Measurements from ENCODE around the gene PIK3CD.

Gene PIK3CD

GRCh38 chr1:9724706-9725476, 73.4 kb downstream of the PIK3CD start:
- POLR2A ChIA-PET = no interaction called here
- Histone ChIP-seq H3K9me3 (ENCODE audit: control extremely low read depth in 1 of 5, control insufficient read depth in 4 of 5, insufficient read depth in 2 of 5, low read depth in 1 of 5, low read length in 4 of 5) (peaks cover 0 to 12% (median 10%) of the 10 kb centered on the region in 5 experiments), H3K4me1 (ENCODE audit: control extremely low read depth in 1 of 4, control insufficient read depth in 4 of 4, insufficient read depth in 4 of 4, low read length in 3 of 4) (no peaks in the 10 kb centered on the region), H3K4me3 (ENCODE audit: control insufficient read depth in 1 of 7, extremely low read depth in 1 of 7, insufficient read depth in 4 of 7, low read depth in 2 of 7, low read length in 6 of 7) (no peak overlapping the region), H3K27ac (ENCODE audit: insufficient read depth in 1 of 2, low read depth in 1 of 2, low read length in 2 of 2, poor library complexity in 1 of 2, severe bottlenecking in 2 of 2) (no peak overlapping the region), H3K27me3 (replicated peaks in 2 of 5; ENCODE audit: control insufficient read depth in 4 of 5, insufficient read depth in 5 of 5, low read length in 4 of 5) (no peaks in the 10 kb centered on the region), H3K36me3 (ENCODE audit: control insufficient read depth in 4 of 4, insufficient read depth in 4 of 4, low read length in 3 of 4) (peaks cover 15 to 91% (median 69%) of the 10 kb centered on the region in 4 experiments)
- DNase-seq = peak; percentile 52 to 72 (median 68)
- CTCF ChIA-PET = interaction anchor here (0.8 to 5.8 kb wide), 12 partner anchors 8 to 112 kb away, joined by 3 to 52 read pairs (median 5); no protein-coding TSS in a partner anchor
- 75% methylated on average over 12 of the region's 24 CpGs for WGBS (ENCODE audit: insufficient coverage)

- no peak overlapping the region for H3K4me3 ChIP-seq (ENCODE audit: control insufficient read depth in 1 of 7, extremely low read depth in 1 of 7, insufficient read depth in 4 of 7, low read depth in 2 of 7, low read length in 6 of 7)
- peaks cover 0 to 2% (median 0%) of the 10 kb centered on the region in 4 experiments for H3K4me1 ChIP-seq (ENCODE audit: control extremely low read depth in 1 of 4, control insufficient read depth in 4 of 4, insufficient read depth in 4 of 4, low read length in 3 of 4)
- peaks cover 18 to 91% (median 74%) of the 10 kb centered on the region in 4 experiments for H3K36me3 ChIP-seq (ENCODE audit: control insufficient read depth in 4 of 4, insufficient read depth in 4 of 4, low read length in 3 of 4)
- H3K27me3 ChIP-seq (replicated peaks in 2 of 5; ENCODE audit: control insufficient read depth in 4 of 5, insufficient read depth in 5 of 5, low read length in 4 of 5) = no peaks in the 10 kb centered on the region
- H3K9me3 ChIP-seq (ENCODE audit: control extremely low read depth in 1 of 5, control insufficient read depth in 4 of 5, insufficient read depth in 2 of 5, low read depth in 1 of 5, low read length in 4 of 5) = peaks cover 0 to 12% (median 10%) of the 10 kb centered on the region in 5 experiments
- no peak overlapping the region for H3K27ac ChIP-seq (ENCODE audit: insufficient read depth in 1 of 2, low read depth in 1 of 2, low read length in 2 of 2, poor library complexity in 1 of 2, severe bottlenecking in 2 of 2)
- no peak for DNase-seq
- ChIA-PET POLR2A (no interaction called here), CTCF (interaction anchor here (0.7 to 3.2 kb wide), 7 partner anchors 11 to 134 kb away, joined by 3 to 13 read pairs (median 4); no protein-coding TSS in a partner anchor)
- WGBS (ENCODE audit: insufficient coverage) = 100% methylated on average over 2 of the region's 6 CpGs
Measured at GRCh38 chr1:9726406-9726805, 74.9 kb downstream of the PIK3CD start.

GRCh38 chr1:9726905-9727595, 75.5 kb downstream of the PIK3CD start:
- Histone ChIP-seq H3K4me3 (ENCODE audit: control insufficient read depth in 1 of 7, extremely low read depth in 1 of 7, insufficient read depth in 4 of 7, low read depth in 2 of 7, low read length in 6 of 7) (no peak overlapping the region), H3K27ac (ENCODE audit: insufficient read depth in 1 of 2, low read depth in 1 of 2, low read length in 2 of 2, poor library complexity in 1 of 2, severe bottlenecking in 2 of 2) (no peak overlapping the region), H3K27me3 (replicated peaks in 2 of 5; ENCODE audit: control insufficient read depth in 4 of 5, insufficient read depth in 5 of 5, low read length in 4 of 5) (no peaks in the 10 kb centered on the region), H3K4me1 (ENCODE audit: control extremely low read depth in 1 of 4, control insufficient read depth in 4 of 4, insufficient read depth in 4 of 4, low read length in 3 of 4) (peaks cover 0 to 2% (median 0%) of the 10 kb centered on the region in 4 experiments), H3K36me3 (ENCODE audit: control insufficient read depth in 4 of 4, insufficient read depth in 4 of 4, low read length in 3 of 4) (peaks cover 18 to 90% (median 74%) of the 10 kb centered on the region in 4 experiments), H3K9me3 (ENCODE audit: control extremely low read depth in 1 of 5, control insufficient read depth in 4 of 5, insufficient read depth in 2 of 5, low read depth in 1 of 5, low read length in 4 of 5) (peaks cover 0 to 12% (median 10%) of the 10 kb centered on the region in 5 experiments)
- POLR2A ChIA-PET = no interaction called here
- DNase-seq = no peak
- CTCF ChIA-PET = interaction anchor here (0.7 to 3.2 kb wide), 8 partner anchors 10 to 134 kb away, joined by 3 to 13 read pairs (median 4); no protein-coding TSS in a partner anchor
- WGBS (ENCODE audit: insufficient coverage) = 95% methylated on average over 23 of the region's 25 CpGs

GRCh38 chr1:9728451-9729295, 77.1 kb downstream of the PIK3CD start:
- Histone ChIP-seq H3K4me3 (ENCODE audit: control insufficient read depth in 1 of 7, extremely low read depth in 1 of 7, insufficient read depth in 4 of 7, low read depth in 2 of 7, low read length in 6 of 7) (no peak overlapping the region), H3K4me1 (ENCODE audit: control extremely low read depth in 1 of 4, control insufficient read depth in 4 of 4, insufficient read depth in 4 of 4, low read length in 3 of 4) (peaks cover 0 to 2% (median 0%) of the 10 kb centered on the region in 4 experiments), H3K27me3 (replicated peaks in 2 of 5; ENCODE audit: control insufficient read depth in 4 of 5, insufficient read depth in 5 of 5, low read length in 4 of 5) (no peaks in the 10 kb centered on the region), H3K9me3 (ENCODE audit: control extremely low read depth in 1 of 5, control insufficient read depth in 4 of 5, insufficient read depth in 2 of 5, low read depth in 1 of 5, low read length in 4 of 5) (peaks cover 0 to under 1% (median 0%) of the 10 kb centered on the region in 5 experiments), H3K36me3 (ENCODE audit: control insufficient read depth in 4 of 4, insufficient read depth in 4 of 4, low read length in 3 of 4) (peaks cover 13 to 90% (median 71%) of the 10 kb centered on the region in 4 experiments), H3K27ac (ENCODE audit: insufficient read depth in 1 of 2, low read depth in 1 of 2, low read length in 2 of 2, poor library complexity in 1 of 2, severe bottlenecking in 2 of 2) (no peak overlapping the region)
- WGBS (ENCODE audit: insufficient coverage) = 94% methylated on average over 31 of the region's 33 CpGs
- no peak for DNase-seq
- POLR2A ChIA-PET = no interaction called here
- CTCF ChIA-PET = interaction anchor here (1.2 to 2.1 kb wide), 2 partner anchors 11 to 102 kb away, joined by 3 to 6 read pairs; no protein-coding TSS in a partner anchor

- Histone ChIP-seq H3K4me3 (ENCODE audit: control insufficient read depth in 1 of 7, extremely low read depth in 1 of 7, insufficient read depth in 4 of 7, low read depth in 2 of 7, low read length in 6 of 7) (no peak overlapping the region), H3K4me1 (ENCODE audit: control extremely low read depth in 1 of 4, control insufficient read depth in 4 of 4, insufficient read depth in 4 of 4, low read length in 3 of 4) (peaks cover 0 to 2% (median 0%) of the 10 kb centered on the region in 4 experiments), H3K36me3 (ENCODE audit: control insufficient read depth in 4 of 4, insufficient read depth in 4 of 4, low read length in 3 of 4) (peaks cover 7 to 90% (median 72%) of the 10 kb centered on the region in 4 experiments), H3K27me3 (replicated peaks in 2 of 5; ENCODE audit: control insufficient read depth in 4 of 5, insufficient read depth in 5 of 5, low read length in 4 of 5) (no peaks in the 10 kb centered on the region), H3K27ac (ENCODE audit: insufficient read depth in 1 of 2, low read depth in 1 of 2, low read length in 2 of 2, poor library complexity in 1 of 2, severe bottlenecking in 2 of 2) (no peak overlapping the region), H3K9me3 (ENCODE audit: control extremely low read depth in 1 of 5, control insufficient read depth in 4 of 5, insufficient read depth in 2 of 5, low read depth in 1 of 5, low read length in 4 of 5) (no peaks in the 10 kb centered on the region)
- WGBS (ENCODE audit: insufficient coverage) = 100% methylated on average over 4 of the region's 12 CpGs
- CTCF ChIA-PET = no interaction called here
- DNase-seq = no peak
- POLR2A ChIA-PET = interaction anchor here (0.6 kb wide), 1 partner anchor 612 kb away, joined by 4 read pairs; no protein-coding TSS in a partner anchor
Measured at GRCh38 chr1:9729523-9729922, 78.0 kb downstream of the PIK3CD start.

GRCh38 chr1:9730096-9730901, 78.8 kb downstream of the PIK3CD start:
- 86% methylated on average over 32 of the region's 45 CpGs for WGBS (ENCODE audit: insufficient coverage)
- no peak for DNase-seq
- Histone ChIP-seq H3K4me1 (ENCODE audit: control extremely low read depth in 1 of 4, control insufficient read depth in 4 of 4, insufficient read depth in 4 of 4, low read length in 3 of 4) (peaks cover 0 to 2% (median 0%) of the 10 kb centered on the region in 4 experiments), H3K9me3 (ENCODE audit: control extremely low read depth in 1 of 5, control insufficient read depth in 4 of 5, insufficient read depth in 2 of 5, low read depth in 1 of 5, low read length in 4 of 5) (no peaks in the 10 kb centered on the region), H3K27me3 (replicated peaks in 2 of 5; ENCODE audit: control insufficient read depth in 4 of 5, insufficient read depth in 5 of 5, low read length in 4 of 5) (no peaks in the 10 kb centered on the region), H3K27ac (ENCODE audit: insufficient read depth in 1 of 2, low read depth in 1 of 2, low read length in 2 of 2, poor library complexity in 1 of 2, severe bottlenecking in 2 of 2) (no peak overlapping the region), H3K36me3 (ENCODE audit: control insufficient read depth in 4 of 4, insufficient read depth in 4 of 4, low read length in 3 of 4) (peaks cover 3 to 92% (median 76%) of the 10 kb centered on the region in 4 experiments), H3K4me3 (ENCODE audit: control insufficient read depth in 1 of 7, extremely low read depth in 1 of 7, insufficient read depth in 4 of 7, low read depth in 2 of 7, low read length in 6 of 7) (no peak overlapping the region)
- POLR2A ChIA-PET = interaction anchor here (0.6 kb wide), 1 partner anchor 613 kb away, joined by 4 read pairs; no protein-coding TSS in a partner anchor
- CTCF ChIA-PET = interaction anchor here (1.9 kb wide), 1 partner anchor 9 kb away, joined by 7 read pairs; no protein-coding TSS in a partner anchor

Data from common myeloid progenitor, CD34-positive (primary cell).